Breast epithelium (tissue), 3 donors: ENCODE measurements around the gene IL17C.

Experiments
- CTCF ChIP-seq, 3 donors: fragments of 450-650 bp; IDR thresholded peaks; one replicate each; pipeline ENCODE4 v1.5.1; 2016 to 2017; ENCODE audit warnings: antibody characterized with exemption in 3 of 3, mild to moderate bottlenecking in 3 of 3, moderate library complexity in 3 of 3
- POLR2A ChIP-seq: fragments of 450-650 bp; IDR thresholded peaks from one replicate; pipeline ENCODE4 v1.6.1; 2016; ENCODE audit warnings: antibody characterized with exemption, mild to moderate bottlenecking, moderate library complexity

GRCh38 chr16:88669980-88670379 lies 31.6 kb downstream of the IL17C start:
- TF ChIP-seq CTCF (IDR thresholded peaks at IDR 0.05) (no peak), POLR2A (no peak)
